Amniotic epithelial cell (primary cell): Measurements from ENCODE around the gene HPCAL4.

Experiments used
- DNase-seq: peaks from one replicate; pipeline ENCODE4 v3.0.0-alpha.2; 2010; ENCODE audit warnings: low read depth

The HPCAL4 gene

DNA sequence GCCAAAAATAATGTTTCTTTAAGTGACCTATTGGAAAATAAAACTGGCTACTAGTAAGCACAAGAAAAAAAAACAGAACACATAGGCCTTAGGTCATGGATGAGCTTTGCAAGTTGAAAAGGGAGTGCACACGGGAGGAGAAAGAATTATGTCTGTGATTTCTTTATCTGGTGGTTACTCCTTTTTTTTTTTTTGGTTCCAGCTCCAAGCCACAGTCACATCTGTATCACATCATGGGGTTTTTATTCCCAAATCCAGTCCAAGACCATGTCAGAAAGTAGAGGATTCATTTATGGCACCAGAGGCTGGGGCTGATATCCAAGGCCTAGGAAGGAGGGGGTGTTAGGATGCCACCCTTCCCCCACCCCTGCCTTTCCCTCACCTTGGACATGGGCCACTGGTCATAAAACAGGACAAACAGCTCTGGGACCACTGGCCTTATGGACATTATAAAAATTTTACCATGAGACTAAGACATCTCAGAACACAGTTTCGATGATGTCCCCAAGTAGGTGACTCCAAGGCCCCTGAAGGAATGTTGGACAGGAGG lies 41.5 kb downstream of the HPCAL4 start:
- peak; percentile 80 for DNase-seq

- peak; percentile 80 for DNase-seq
These were observed 42.7 kb downstream of the HPCAL4 start for GRCh38 chr1:39648496-39648895.

GRCh38 chr1:39647247-39647646 lies 44.0 kb downstream of the HPCAL4 start:
- no peak for DNase-seq

DNA sequence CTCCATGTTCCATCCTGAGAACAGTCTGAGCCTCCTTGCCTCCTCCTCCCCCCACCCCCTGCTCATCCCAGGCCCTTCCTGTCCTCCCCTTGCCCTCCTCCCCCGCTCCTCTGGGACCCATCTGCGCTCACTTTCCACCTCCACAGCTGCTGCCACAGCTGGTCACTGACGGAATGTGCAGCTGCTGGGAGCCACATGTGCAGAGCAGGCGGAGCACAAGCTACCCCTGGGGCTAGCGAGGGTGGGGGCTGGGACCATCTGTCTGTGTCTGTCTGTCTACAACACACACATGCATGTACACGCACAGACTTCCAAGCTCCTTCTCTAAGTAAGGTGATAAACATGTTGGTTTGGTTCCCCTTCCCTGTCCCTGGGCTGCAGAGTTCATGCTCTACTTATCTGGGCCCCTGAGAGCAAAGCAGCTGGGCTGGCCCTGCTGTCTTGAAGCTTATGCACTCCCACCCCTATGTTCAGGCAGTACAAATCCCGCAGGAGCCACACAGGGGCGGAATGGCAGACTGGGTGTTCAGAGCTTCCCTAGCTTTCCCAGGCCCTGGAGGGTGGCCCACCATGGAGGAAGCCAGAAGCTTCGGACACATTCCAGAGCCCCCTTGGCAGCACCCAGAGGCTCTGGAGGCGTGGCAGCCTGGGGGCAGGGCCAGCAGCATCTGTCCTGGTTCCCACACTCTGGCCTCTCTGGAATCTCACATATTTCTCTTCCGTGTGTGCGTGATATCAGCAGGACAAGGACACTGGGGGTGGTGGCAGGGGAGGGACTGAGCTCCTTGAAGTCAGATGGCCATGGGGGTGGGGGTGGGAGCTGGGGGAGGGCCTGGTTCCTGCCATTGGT lies 44.8 kb downstream of the HPCAL4 start:
- peak; percentile 65 for DNase-seq

DNA sequence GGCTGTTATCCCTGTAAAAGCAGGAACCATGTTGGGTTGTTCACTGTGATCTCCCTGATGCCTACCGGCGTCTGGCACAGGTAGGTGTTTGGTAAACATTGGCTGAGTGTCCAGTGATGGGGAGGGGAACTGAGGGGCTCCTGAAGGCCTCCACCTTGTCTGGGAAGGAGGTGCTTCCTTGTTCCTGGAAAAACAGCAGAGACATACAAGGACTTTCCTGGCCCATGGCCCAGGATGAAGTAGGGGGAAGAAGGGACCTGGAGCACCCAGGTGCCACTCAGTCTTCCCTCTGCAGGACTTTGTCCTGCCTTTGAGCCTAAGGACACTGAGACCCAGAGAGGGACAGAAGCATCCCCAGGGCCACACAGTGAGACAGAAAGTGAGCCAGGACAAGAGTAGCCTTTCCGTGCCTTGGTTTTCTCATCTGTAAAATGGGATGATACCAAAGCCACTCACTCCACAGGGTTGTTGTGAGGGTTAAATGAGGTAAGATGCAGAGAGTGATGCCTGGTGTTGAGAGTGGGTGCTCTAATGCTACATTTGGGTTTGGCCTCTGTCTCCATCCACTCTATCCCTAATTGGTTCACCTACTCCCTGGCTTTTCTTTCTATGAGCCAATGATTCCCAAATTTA lies 45.7 kb downstream of the HPCAL4 start:
- no peak for DNase-seq

- no peak for DNase-seq
These were observed 47.5 kb downstream of the HPCAL4 start for GRCh38 chr1:39643705-39644104.

GRCh38 chr1:39642796-39643195 lies 48.4 kb downstream of the HPCAL4 start:
- no peak for DNase-seq

- DNase-seq: peak; percentile 83
These were observed 50.4 kb downstream of the HPCAL4 start for GRCh38 chr1:39640861-39641260.

- DNase-seq: peak; percentile 27
These were observed 51.7 kb downstream of the HPCAL4 start, which contains the start of gene HEYL for GRCh38 chr1:39639305-39640130. Gene HEYL, minus strand, starts transcription at chr1:39639643. Its CDS starts 18 bp downstream, at chr1:39639625.

- DNase-seq: no peak
These were observed 52.3 kb downstream of the HPCAL4 start for GRCh38 chr1:39638965-39639304.

DNA sequence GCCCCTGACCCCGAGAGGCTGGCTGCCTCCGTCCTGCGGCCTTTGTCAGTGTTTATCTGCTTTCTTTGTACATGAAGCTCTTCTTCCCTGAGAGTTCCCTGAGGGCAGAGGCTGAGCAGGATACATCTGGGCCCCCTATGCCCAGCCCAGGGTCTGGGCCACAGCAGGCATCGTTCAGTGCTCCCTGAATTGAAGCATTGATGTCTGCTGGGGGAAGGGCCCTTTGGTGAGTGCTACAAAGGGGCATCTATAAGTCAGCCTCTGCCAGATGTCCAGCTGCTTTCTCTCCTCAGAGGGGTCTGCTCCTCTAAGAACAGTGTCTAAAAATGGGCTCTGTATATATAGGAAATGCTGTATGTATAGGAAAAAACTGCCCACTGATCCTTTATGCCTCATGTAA lies 53.9 kb downstream of the HPCAL4 start:
- no peak for DNase-seq

DNA sequence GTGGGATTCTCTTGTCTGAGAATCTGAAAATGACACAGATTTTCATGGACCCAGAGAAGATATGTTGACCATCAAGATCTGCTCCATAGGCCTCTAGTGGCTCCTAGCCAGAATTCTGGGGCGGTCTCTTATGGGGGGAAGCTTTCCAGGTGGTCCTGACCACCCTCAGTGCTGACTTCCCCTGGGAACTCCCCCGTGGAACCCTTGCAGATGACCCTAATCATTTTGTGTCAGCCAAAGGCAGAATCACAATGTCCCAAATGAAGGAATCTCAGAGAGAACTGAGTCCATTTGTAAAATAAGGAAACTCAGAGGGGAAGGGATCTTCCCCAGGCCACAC lies 55.4 kb downstream of the HPCAL4 start:
- no peak for DNase-seq

DNA sequence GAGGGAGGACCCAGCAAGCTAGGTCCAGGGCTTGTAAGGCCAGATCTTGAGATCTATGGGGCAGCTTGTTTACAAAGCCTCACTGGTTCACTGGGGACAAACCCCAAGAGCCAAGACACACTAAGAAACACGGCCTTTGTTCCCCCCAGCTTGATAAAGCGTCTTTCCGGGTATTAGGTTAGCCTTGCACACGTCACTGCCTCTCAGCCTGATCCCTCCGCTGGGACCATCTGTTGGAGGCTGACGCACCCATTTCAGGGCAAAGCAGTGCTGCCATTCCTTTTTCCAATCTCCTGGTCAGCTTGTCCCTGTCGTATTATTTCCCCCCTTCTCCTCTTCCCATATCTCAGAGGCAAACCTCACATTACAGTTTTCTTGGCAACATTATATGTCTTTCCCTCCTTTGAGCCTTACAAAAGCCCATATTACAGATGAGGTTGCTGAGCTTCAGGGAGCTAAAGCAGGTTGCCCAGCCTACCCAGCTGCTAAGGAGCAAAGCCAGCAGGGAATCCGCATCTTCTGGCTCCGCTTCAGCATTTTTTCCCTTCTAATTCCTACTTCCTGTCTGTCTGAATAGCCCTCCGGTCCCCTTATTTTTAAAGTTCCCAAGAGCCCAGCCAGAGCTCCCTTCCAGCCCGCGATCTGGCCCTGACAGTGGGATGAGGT lies 55.9 kb downstream of the HPCAL4 start:
- no peak for DNase-seq

- DNase-seq: no peak
These were observed 57.8 kb downstream of the HPCAL4 start for GRCh38 chr1:39633422-39633821.

- DNase-seq: peak; percentile 74
These were observed 58.4 kb downstream of the HPCAL4 start for GRCh38 chr1:39632682-39633417.

DNA sequence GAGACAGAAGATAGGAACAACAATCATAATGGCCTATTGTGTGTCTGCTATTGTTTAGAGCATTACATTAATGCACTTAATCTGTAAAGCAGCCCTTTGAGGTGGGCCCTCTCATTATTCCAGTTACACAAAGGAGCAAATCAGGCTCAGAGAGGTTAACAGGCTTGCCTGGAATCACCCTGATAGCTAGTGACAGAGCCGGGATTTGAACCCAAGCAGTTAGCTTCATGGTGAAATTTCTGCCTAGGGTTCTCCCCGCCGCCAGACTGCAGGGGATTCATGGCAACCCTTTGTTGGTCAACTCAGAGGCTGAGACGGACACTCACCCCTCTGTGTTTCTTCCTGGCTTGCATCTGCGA lies 58.9 kb downstream of the HPCAL4 start:
- no peak for DNase-seq

DNA sequence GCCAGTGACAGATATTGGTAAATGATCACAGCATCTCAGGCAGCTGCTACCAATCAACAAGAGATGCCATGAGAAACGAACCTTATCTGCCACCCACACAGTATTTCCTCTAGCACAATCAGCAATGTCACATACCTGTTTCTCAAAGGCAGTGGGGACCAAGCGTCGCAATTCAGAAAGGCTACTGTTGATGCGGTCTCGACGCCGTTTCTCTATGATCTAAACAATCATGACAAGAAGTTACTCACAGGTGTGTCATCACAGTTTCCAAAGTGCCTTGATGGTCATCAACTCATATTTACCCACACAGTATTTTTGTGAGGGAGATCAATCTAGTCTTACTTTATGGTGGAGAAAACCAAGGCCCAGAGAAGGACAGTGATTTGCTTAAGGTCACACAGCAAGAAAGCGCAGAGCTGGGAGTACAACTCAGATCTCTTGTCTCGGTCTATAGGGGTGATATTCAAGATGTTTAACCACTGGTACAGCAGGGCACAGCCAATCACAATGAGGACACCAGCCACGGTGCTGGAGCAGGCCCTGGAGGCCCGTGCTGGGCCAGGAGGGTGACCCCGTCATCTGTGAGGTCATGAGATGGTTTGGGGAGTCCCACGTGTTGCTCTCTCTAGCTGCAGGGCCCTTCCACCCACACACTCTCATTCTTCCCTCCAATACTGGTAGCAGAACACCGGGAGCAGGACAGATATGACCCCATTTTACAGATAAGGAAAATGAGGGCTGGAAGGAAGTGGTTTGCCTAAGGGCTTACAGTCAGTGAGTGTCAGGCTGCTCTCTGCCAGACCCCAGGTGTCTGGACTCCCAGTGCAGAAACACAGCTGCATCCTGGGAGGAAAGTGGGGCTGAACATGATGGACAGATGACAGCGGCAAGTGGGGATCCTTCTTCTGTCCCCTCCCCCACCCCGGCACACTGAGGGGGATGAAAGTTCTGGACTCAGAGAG lies 59.6 kb downstream of the HPCAL4 start:
- no peak for DNase-seq

- DNase-seq: no peak
These were observed 62.4 kb downstream of the HPCAL4 start for GRCh38 chr1:39628807-39629350.
